Coronary artery (tissue), 2 donors: ENCODE data around the gene ZNF445.

Experiments used
- DNase-seq: peaks from one replicate; pipeline ENCODE4 v3.0.0-alpha.2; 2017; ENCODE audit warnings: low spot score
- H3K27ac ChIP-seq, 2 donors: fragments of 200-600 bp; sonication (generic); one replicate each; pipeline ENCODE4 v1.5.1; 2016 to 2019
- H3K4me3 ChIP-seq: fragments of 200-600 bp; sonication (generic); 2 replicates; pipeline ENCODE4 v1.5.1; 2016; ENCODE audit warnings: mild to moderate bottlenecking, moderate library complexity
- CTCF ChIP-seq: fragments of 200-600 bp; sonication (generic); IDR thresholded peaks from one replicate; pipeline ENCODE4 v1.5.1; 2019; ENCODE audit warnings: antibody characterized with exemption

ZNF445 gene

GRCh38 chr3:44414517-44415090 lies 62.9 kb downstream of the ZNF445 start:
- Histone ChIP-seq H3K27ac (no peak overlapping the region), H3K4me3 (no peak overlapping the region)
- DNase-seq = peak; percentile 61
- TF ChIP-seq CTCF = no peak

GRCh38 chr3:44412365-44412764 lies 65.1 kb downstream of the ZNF445 start:
- TF ChIP-seq CTCF = no peak
- no peak for DNase-seq
- Histone ChIP-seq H3K27ac (no peak overlapping the region), H3K4me3 (no peak overlapping the region)

DNA sequence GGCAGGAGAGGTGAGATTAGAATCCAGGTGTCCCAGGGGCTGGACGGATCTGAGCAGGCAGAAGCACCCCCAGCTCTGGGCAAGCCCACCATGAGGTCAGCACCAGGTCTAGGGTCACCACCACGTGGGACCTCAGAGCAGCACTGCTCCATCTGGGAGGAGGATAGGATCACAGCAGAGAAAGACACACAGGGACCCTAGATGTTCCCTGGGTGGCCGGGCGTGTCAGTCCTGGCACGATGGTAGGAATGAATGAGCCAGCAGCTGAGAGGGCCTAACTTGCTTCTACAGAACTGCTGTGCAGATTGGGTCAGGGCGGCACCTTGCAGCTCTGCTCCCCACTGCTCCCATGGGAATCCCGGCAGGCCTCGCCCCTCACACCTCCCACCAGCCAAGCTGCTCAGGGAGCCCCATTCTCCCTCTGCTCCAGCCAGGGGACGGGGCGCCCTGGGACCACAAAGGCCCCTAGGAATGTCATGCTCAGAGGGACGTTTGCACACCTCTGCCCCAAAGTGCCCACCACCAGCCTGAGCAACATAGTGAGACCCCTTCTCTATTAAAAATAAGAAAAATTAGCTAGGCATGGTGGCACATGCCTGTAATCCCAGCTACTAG lies 66.3 kb downstream of the ZNF445 start:
- Histone ChIP-seq H3K4me3 (no peak overlapping the region), H3K27ac (no peak overlapping the region)
- peak; percentile 40 for DNase-seq
- no peak for TF ChIP-seq CTCF

- no peak overlapping the region for H3K4me3 ChIP-seq
- no peak overlapping the region for H3K27ac ChIP-seq
- no peak for TF ChIP-seq CTCF
- DNase-seq = peak; percentile 40
Measured at GRCh38 chr3:44409640-44410410, 67.6 kb downstream of the ZNF445 start.

DNA sequence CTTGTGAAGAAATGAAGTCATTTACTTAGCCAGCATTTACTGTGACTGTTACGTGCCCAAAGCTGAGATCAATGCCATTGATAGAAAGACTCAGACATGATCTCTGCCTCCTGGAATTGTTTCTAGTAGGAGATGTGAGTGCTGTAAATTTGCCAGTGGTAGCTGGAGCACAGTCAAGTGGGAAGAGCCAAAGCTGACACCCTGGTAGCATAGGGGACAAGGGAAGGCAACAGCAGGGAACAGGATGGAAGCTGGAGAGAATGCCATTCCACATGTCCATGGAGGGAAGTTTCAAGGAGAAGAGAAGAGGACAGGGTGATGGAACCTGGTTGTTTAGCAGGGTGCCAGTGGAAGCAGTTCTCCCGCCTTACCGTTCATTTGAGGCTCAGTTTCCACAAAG lies 74.9 kb downstream of the ZNF445 start:
- Histone ChIP-seq H3K4me3 (no peak overlapping the region), H3K27ac (no peak overlapping the region)
- no peak for DNase-seq

GRCh38 chr3:44400771-44401170 lies 76.7 kb downstream of the ZNF445 start:
- no peak for TF ChIP-seq CTCF
- H3K27ac ChIP-seq = no peak overlapping the region
- no peak overlapping the region for H3K4me3 ChIP-seq
- no peak for DNase-seq

More for the DNA sequence above, 74.9 kb downstream of the ZNF445 start:
- TF ChIP-seq CTCF = no peak
